Inferior parietal cortex (tissue), 1 donor: ENCODE measurements around the gene PARVB.

Experiments used
- DNase-seq: peaks from one replicate; pipeline ENCODE4 v3.0.0-alpha.2; 2016; ENCODE audit errors: extremely low spot score

Gene PARVB

DNA sequence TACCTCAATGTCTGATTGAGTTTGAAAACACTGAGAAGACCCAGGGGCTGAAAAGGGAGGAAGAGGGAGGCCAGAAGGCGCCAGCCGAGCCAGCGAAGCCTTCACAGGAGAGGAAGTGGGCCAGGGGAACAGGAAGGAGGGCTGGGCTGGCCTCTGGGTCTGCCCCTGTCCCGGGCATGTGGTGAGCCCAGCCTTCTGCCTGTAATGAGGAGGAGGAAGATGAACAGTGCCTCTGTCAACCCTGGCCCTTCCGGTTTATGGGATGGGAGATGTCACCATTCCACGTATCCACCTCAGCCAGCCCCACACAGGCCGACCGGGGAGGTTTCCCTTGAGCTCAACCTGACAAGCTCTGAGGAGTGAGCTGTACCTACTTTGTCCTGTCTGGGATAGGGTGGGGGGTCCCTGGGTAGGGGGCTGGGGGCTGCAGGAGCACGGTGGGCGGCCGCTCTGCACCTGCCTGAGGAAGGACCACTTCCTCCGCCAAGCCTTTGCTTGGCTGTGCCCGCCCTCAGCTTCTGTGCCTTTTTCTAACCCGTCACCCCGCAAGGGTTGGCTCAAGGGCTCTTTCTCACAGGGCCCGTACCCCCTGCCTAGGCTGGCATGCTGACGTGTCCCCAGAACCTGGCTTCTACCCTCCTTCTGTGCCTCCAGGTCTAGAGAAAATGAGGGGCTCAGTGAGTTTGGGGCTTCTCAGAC, 158.6 kb downstream of the PARVB start:
- no peak for DNase-seq

DNA sequence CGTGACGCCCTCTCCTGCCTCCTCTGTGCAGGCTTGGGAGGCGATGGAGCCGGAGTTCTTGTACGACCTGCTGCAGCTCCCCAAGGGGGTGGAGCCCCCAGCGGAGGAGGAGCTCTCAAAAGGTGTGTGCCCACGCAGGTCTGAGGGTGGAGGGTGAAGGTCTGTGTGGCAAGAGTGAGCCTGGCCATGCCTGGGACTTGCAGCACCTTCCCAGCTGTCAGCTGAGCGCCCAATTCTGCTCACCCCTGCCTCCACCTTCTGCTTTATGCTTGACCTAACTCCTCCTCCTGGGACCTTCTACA, 159.1 kb downstream of the PARVB start:
- DNase-seq, result no peak

DNA sequence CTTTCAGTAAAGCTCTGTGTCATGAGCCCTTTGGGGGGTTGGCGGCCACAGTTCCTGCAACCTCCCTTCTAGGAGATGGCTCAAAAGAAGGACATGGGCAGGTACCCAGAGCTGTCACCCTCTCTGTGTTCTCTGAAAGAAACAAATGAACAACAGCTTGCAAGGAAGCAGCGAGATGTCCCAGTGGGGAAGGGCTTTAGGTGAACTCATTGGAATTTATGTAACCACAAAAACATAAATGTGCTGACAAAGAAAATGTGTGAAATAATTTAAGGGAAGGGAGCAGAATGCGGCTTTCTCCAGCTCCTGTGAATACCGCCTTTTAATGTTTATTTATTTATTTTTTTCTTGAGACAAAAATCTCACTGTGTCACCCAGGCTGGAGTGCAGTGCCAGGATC, 159.9 kb downstream of the PARVB start:
- DNase-seq, result no peak

DNA sequence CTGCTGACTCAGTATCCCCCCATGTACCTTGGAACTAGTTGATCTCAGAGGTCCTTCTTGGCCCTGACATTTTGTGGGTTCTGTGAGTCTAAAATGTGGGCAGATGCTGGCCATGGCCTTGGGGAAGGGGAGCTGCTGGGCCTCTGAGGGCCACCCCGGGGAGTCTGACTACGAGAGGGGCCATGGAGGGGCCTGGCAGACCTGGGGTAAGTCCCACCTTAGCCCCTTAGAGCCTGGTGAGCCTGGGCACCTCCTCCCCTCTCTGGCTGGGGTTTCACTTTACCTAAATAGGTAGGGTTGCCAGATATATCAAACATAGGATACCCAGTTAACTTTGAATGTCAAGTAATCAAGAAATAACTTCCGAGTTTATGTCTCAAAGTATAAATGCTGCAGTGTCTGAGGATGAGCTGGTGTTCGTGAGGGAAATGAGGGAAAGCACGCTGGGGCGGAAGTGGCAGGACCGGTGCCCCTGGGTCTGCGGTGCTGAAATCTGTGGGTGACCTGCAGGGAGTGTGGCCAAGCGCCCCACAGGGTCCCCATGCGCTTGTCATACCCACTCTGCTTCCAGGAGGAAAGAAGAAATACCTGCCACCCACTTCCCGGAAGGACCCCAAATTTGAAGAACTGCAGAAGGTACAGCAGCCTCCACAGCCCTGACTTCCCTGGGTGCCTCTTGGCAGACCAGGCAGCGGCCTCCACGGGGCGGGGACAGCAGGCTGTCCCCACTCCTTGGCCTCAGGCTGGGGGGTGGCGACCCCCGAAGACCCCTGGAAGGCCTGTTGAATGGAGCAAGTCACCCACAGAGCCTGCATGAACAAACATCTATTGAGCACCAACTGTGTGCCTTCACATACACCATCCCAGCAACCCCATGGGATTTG, 161.4 kb downstream of the PARVB start:
- no peak for DNase-seq

DNA sequence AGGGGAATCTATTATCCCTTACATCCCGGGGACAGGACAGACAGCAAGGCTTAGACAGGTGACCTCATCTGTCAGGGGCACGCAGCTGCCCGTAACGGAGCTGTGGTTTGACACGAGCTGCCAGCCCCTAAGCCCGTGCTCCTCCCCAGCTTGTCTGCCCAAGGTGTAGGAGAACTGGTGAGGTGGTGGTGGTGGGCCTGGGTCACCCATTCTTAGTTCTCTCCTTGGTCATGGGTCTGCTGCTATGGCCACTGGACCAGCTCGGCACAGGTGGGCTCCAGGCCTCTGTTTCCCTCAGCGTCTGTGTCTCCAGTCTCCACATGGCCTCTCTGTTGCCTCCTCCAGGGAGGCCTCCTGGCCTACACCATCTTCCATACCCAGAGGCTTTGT, 162.0 kb downstream of the PARVB start:
- DNase-seq, result no peak

DNA sequence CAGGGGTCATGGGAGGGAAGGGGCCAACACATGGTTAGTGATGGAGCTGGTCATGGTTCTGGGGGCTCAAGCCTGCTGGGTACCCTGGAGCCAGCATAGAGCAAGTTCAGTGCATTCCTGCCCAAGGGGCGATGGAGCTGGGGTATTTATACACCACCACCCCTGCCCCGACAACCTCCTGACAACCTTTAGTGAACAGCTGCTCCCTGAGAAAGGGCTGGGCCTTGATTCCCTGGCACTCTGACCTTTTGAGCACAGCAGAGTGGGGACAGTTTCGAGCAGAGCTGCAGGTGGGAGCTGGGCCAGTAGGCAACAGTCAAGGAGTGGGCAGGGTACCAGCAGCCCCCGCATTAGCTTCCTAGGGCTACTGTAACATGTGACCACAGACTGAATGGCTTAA, 162.6 kb downstream of the PARVB start:
- DNase-seq, result no peak

DNA sequence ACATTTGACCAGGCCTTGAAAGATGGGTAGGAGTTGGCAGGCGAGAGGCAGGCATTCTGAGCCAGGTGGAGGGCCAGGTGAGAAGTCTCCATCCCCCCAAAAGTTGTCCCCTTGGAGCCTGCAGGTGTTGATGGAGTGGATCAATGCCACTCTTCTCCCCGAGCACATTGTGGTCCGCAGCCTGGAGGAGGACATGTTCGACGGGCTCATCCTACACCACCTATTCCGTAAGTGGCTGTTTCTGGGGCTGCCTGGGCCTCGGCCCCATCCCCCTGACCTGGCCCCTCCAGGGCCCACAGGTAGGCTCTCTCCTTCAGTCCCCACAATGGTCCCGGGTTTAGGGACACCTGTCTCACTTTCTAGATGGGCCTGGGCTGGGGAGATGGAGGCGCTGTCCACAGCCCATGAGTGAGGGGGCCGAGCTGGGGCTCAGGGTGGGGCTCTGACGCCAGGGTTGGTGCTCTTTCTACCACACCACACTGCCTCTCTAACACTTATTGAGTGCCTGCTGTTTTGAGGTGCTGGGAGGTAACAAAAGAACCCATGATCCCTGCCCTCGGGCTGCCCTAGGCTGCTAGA, 163.6 kb downstream of the PARVB start:
- no peak for DNase-seq

DNA sequence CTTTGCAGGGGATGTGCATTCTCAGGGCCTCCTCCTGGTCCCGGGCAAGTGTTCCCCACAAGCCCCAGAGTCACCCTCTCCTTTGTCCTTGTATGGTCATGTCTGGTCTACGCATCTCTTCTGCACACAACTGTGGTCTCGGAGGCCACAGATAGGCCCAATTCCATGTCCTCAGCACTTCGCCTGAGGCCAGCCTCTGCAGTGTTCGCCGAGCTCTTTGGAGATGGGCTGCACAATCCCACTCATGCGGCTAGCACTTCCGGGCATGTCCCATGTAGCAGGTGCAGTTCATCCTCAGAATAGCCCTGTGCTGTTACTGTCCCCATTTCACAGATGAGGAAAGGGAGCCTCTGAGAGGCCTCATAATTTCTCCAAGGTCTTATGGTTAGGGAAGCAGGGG, 164.2 kb downstream of the PARVB start:
- DNase-seq, result no peak

DNA sequence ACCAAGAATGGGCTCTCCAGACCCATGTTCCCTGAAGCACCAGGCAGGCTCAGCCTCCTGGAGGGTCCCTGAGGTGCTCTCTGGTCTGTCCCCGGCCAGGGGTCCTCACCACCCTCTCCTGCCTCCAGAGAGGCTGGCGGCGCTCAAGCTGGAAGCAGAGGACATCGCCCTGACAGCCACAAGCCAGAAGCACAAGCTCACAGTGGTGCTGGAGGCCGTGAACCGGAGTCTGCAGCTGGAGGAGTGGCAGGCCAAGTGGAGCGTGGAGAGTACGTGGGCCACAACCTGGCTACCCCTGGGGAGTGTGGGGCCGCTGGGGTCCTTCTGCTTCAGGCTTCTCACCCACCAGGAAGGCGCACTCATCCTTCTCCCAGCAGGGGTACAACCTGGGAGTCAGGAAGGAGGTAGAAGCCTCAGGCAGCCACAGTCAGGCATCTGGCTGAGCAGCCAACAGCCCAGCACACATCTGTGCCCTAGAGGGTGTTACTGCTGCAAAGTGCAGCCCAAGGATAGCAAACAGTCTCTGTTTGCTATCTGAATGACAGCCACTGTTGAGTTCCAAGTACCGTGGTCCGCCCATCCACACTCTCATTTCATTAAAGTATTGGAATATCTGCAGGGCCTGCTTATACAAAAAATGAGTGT, 165.0 kb downstream of the PARVB start:
- no peak for DNase-seq

DNA sequence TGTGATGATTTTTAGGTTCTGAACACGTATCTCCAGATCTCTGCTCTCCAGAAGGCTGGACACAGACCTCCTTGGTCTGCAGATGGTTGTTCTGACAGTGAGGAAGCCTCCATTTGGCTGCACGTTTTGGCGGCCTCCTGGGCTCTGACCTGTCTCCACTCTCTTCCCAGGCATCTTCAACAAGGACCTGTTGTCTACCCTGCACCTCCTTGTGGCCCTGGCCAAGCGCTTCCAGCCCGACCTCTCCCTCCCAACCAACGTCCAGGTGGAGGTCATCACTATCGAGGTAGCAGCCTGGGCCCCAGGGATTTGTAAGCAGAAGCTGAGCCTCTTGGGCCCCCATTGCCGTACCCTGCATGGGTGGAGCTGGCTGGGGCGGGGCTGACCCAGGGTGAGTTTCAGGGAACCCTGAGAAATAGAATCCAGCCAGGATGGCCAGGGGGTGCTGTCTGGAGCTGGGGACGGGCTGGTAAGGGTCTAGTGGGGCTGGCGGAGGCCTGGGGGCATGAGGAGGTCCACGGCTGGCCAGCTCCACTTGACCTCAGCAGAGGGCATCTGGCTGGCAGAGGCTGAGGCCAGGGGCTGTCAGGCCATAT, 166.4 kb downstream of the PARVB start:
- DNase-seq, result no peak

DNA sequence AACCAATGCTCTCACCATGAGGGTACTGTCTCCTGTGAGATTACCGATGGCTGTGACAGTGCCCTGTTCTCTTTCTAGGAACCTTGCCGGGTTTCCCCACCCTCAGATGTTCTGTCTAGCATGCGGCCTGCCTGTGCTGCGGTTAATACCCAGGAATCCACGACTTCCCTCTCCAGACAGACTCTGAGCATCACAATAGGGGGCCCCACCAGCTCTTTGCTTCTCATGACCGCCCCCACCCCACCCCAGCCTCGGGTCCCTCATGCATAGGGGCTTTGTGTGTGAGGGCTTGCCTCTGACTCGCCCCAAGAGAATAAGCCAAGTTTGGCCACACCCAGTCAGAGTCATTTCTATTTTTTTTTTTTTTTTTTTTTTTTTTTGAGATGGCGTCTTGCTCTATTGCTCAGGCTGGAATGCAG, 166.9 kb downstream of the PARVB start:
- DNase-seq, result no peak

DNA sequence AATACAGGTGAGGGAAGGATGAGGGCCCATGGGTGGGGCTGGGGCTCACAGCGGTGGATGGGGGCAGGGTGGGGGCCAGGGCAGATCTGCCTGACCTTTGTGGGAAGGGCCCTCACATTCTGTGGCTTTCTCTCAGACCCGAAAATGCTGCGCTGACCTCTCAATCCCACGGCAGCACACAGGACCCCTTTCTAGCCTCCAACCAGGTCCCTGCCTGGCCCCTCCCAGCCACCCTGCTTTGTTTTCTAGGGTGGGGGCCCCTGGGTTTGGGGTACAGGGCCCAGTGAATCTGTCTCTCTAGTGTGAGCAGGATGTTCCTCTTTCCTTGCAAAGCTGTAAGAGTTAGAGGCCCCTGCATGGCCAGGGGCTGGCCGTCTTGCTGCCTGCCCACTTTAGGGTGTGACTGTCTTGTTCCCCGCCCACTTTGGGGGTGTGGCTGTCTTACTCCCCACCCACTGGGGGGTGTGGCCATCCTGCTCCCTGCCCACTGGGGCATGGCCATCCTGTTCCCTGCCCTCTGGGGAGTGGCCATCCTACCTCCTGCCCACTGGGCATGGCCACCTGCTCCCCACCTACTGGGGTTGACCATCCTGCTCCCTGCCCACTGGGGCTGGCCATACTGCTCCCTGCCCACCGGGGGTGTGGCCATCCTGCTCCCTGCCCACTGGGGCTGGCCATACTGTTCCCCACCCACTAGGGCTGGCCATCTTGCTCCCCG, 168.2 kb downstream of the PARVB start:
- DNase-seq, result no peak

DNA sequence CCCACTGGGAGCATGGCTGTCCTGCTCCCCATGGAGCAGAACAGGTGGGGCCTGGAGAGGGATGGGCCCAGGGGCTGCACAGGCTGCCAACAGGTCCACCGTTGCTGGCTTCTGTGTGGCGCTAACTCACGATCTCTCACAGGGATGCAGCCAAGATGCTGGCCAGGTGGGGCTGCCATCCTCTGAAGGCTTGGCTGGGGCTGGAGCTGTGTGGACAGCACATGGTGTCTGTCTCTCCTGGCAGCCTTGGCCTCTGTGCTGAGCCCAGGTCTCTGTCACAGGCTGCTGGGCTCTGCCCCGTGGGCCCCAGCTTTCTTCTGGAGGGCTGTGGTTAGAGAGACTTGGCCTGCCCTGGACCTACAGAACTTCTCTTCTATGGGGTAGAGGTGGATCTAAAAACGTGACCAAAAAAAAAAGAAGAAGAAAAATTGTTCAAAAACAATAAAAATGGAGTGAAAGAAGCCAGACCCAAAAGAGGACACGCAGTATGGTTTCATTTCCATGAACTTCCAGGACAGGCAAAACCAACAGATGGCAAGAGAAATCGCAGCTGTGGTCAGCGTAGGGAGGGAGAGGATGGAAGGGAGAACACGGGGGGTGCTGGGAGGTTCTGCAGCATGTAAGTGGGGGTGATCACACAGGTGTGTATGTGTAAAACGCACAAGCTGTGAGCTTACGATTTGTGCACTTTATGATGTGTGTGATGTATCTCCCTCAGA, 168.9 kb downstream of the PARVB start:
- no peak for DNase-seq

DNA sequence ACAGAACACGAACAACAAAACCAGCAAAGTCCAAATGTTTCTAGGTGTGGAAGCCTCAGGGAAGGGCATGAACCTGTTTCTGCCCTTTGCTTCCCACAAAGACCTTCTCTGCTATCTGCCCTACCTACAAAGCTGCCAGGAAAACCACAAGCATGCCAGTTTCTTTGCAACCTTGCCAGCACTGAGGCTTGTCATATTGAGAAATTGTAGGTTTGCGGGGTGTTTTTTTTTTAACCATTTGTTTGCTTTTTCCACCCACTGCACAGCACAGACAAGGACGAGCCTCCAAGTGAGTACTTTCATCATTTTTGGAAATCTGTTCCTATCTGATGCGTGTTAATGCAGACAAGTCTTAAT, 169.4 kb downstream of the PARVB start:
- DNase-seq, result no peak

DNA sequence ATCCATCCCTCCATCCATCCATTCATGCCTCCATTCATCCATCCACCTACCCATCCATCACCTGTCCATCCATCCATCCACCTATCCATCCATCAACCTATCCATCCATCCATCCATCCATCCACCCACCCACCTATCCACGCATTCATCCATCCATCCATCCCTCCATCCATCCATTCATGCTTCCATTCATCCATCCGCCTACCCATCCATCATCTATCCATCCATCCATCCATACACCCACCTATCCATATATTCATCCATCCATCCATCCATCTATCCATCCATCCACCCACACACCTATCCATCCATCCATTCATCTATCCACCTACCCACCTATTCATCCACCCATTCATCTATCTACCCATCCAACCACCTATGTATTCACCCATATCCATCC, 170.5 kb downstream of the PARVB start:
- DNase-seq, result no peak

DNA sequence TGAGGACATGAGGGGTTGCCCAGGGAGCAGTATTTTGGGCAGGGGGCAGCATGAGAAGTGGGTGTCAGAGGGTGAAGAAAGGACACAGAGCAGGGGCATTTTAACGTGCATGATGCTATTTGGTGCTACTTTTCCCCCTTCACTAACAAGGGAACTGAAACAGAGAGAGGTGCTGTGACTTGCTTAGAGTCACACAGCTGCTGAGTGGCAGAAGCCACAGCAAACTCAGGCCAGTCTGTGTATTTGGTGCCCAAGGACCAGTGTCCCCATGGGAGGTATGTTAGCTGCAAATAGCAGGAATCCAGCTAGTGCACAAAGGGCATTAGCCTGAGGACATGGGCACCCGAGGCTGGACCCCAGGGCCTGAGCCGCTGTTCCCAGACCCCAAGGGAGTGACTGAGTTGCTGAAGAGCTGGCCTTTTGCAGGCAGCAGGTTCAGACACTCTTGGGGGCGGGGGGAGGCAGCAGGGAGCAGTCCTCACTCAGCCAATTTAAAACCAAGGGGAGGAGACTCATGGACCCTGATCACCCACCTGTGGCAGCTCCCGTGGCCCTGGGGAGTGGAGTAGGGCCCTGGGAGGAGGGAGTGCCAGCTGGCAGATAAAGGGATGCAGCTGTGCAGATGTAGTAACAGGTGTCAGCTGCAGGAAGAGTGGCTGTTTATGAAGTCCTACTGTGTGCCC, 171.2 kb downstream of the PARVB start:
- no peak for DNase-seq

DNA sequence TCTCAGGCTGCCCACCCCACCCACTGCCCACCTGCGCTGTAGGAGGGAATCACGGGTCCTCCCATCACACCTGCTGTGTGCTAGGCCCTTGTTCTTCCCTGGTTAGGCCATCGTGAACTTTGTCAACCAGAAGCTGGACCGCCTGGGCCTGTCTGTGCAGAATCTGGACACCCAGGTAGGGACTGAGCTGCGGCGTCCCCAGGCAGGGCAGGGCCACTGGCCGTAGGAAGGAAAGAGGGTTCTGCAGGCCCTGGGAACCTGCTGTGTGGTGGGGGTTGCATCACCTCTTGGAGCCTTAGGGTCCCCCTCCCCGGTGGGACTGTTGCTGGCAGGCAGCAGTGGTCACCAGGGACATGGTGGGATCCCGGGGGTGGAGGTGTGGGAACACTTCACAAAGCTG, 172.1 kb downstream of the PARVB start:
- no peak for DNase-seq

DNA sequence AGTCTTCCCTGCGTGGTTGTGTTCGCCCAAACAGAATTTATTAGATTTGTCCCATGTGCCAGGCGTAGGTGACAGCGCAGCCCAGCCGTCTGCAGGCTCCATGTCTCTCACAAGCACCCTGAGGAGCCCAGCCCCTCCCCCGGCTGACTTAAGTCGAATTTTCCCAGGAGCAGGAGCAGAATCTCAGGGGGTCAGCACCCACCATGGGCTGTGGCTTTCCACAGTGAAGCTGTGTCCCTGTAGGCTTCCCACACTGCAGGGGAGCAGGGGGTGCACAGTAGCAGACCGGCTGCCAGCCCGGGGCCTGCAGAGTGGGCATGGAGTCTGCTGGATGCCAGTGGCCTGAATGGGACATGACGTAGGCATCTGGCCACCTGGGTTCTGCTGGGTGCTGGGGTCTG, 172.6 kb downstream of the PARVB start:
- no peak for DNase-seq

DNA sequence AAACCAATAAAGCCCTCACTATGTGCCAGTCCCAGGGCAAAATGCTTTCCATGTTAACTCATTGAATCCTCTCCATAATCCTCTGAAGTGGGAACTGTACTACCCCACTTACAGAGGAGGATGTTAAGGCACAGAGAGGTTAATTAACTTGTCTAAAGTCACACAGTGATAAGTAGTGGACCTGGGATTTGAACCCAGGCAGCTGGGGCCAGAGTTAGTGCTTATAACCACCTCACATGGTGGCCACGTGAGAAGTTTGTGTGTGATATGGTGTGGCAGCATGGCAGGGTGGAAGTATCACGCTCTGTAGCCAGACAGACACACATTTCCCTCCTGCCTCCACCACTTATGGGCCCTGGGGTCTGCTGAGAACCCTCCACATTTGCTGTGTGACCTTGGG, 173.2 kb downstream of the PARVB start:
- no peak for DNase-seq

DNA sequence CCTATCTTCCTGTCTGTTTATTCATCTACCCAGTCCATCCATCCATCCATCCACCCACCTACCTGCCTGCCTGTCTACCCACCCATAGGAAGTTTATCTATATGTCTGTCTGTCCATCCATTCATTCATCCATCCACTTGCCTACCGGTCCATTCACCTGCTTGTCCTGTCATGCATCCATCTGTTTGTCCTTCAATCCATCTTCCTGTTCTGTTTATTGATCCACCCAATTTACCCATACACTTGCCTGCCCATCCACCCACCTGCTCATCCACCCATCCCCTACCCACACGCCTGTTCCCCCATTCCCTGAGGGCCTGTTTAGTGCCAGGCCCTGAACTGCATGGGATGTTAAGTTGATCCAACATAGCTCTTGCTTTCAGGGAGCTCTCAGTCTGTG, 175.1 kb downstream of the PARVB start:
- no peak for DNase-seq
